C4-2B (cell line): ENCODE measurements around the gene RNF20.

ENCODE experiments used
- CTCF ChIP-seq: fragments of 450-650 bp; conservative IDR thresholded peaks from 2 replicates; pipeline ENCODE4 v1.5.1; 2017; ENCODE audit warnings: mild to moderate bottlenecking
- ZFX ChIP-seq: fragments of 450-650 bp; IDR thresholded peaks from 2 replicates; pipeline ENCODE4 v1.6.1; 2017

DNA sequence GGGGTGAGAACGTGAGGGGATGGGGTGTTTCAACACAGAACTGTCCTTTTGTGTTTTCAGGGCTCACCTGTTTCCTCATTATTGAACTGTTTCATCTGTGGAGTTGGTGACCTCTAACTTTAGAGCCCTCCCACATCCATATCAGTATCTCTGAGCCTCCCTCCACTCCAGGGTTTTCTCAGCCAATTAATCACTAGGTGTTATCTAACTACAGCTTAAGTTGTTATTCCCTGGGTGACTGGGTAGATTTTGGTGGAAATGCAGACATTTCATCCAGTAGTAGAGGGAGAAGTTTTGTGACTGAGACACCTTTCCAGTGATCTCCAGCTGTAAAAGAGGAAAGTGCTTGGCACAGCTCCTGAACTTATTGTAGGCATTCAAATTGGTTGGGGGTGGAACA lies 37.5 kb downstream of the RNF20 start:
- TF ChIP-seq CTCF (no peak), ZFX (no peak)
